PFSK-1 (cell line): ENCODE results near the gene PLEKHA5.

ENCODE experiments used
- POLR2AphosphoS5 ChIP-seq: IDR thresholded peaks from 2 replicates; pipeline ENCODE4 v1.6.1; 2012; ENCODE audit warnings: low read depth, mild to moderate bottlenecking, control low read depth, low read length, moderate library complexity
- TAF1 ChIP-seq: IDR thresholded peaks from 2 replicates; pipeline ENCODE4 v1.6.1; 2012; ENCODE audit warnings: low read length, control low read depth, borderline replicate concordance; ENCODE audit not compliant: insufficient read depth

DNA sequence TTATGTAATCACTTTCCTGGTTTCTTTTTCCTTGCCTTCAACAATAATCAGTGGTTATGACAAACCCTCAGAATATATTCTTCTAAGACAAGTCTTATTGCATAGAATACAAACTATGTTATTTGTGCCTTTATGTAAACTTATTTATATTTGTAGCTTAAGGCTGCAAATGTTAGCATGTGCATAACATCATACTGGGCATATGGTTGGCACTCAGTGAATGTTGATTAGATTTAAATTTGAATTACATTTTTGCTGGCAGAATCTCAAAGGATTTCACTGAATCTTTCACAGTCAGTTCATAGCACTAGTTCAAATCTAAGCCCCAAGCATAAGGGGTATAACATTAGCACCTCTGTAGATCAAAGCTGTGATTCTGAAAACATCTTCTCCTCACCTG lies 196.6 kb downstream of the PLEKHA5 start:
- TF ChIP-seq POLR2AphosphoS5 = no peak
- no peak for TF ChIP-seq TAF1
